ENCODE data around the gene RIN3. TPM values are rescaled to one million over a fixed set of nuclear protein-coding genes. Genes with fewer than 3 reads are reported as not detected.
"Not testable (repeated sequence)": the region's sequence is repeated elsewhere in the genome, so short reads cannot be mapped to it uniquely, and the experiment has no call there.

The RIN3 gene
- polyA plus RNA-seq, 3 donors: 6.9 to 8.3 (median 7.8) TPM

DNA sequence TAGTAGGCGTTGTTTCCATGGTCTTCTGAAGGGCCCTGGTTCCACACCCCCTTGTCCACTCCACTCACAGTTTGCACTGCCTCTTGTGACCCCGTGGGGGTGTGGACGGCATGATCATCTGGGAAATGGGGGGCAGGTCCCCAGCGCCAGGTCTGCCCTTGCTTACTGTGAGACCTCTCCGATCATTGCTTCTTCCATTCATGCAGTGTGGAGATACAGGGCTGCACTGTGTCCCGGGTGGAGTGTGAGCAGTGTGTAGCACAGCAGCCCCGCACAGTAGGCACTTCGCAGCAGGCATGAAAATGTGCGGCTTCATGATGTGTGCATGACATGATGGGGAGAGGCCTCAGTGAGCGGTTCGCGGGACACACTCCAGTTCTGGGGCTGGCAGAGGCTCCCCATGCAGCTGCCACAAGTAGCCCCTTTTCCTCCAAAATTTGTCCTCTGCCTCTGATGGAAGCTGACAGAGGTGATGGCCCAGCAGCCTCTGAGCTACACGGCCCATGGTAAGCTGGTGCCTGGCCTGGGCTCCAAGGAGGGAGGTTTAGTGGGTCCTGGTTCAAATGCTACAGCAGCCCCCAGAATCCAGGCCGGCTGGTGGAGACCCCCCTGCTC is 15.0 kb downstream of the RIN3 start:
- DNase-seq: no peak

DNA sequence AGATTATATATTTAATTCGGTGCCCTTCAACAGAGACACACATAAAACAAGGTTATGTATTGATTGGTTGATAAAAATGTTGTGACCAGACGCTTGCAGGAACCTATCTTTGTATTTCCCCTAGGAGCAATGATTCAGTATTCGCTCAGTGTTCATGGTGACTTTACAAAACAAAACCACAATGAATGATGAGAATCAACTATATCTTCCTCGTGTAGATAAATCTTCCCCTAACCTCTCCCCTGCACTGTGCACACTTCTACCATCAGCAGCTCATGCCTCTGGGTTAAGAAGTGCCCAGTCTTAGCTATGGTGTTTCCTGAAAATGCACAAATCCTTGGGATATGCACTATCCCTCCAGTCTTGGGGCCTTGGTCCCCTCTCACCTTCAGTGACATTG is 16.3 kb downstream of the RIN3 start:
- DNase-seq: no peak

DNA sequence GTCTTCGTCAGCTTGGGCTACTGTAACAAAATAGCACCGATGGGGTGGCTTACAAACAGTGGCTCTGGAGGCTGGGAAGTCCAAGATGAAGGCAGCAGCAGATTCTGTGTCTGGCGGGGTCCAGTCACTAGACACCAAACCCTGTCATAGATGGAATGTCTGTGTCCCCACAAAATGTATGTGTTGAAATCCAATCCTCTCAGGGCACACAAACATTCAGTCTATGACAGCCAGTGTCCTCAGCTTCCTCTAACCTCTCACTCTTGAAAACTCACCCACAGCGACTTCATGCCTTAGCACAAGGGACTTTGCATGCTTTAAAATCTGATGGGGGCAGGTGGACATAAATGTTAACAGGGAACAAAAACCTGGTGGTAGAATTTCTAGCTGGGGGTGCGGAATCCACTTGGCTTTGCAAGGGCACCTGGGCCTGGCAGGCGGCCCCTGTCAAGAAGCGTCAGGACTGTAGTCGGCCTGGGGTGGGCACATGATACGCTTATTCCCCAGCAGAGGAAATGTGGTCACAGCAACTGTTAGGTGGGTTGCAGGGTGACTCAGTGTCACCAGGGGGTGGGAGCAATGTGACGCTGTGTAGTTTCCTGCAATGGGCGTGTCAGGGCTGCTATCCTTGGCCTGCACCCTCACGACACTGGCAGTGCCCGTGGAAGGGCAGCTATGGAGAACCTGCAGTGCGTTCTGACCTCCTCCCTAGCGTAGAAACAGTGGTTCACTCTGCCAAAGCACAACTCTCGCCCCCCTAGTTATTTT is 17.7 kb downstream of the RIN3 start:
- DNase-seq: no peak

DNA sequence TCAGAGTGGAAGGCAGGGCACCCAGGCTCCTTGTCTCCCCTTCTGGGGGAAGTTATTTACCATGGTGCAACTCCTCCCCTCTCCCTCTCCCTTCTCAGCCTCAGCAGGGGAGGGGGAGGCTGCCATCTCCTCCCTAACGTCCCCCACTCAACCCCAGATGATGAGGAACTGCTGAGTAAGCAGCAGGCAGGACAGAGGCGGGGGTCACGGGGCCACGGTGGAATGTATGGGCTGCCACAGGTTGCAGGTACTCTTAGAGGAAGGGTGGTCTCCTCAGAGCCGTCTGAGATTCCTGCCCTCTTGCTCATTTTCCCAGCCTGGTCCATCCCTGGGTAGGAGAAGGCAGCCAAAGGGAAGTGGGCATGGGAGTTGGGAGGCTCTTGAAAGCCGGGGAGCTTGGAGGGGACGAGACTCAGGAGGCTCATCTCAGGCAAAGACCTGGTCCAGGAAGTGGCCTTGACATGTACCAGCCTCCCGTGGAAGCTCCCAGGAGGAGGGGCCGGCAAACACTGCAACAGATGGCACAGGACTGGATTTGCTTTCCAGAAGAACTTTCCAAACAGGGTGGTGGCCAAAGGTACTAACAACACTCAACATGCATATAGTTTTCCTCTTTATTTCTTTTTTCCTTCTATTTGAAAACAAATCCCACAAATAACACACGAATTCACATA is 19.0 kb downstream of the RIN3 start:
- no peak for DNase-seq

DNA sequence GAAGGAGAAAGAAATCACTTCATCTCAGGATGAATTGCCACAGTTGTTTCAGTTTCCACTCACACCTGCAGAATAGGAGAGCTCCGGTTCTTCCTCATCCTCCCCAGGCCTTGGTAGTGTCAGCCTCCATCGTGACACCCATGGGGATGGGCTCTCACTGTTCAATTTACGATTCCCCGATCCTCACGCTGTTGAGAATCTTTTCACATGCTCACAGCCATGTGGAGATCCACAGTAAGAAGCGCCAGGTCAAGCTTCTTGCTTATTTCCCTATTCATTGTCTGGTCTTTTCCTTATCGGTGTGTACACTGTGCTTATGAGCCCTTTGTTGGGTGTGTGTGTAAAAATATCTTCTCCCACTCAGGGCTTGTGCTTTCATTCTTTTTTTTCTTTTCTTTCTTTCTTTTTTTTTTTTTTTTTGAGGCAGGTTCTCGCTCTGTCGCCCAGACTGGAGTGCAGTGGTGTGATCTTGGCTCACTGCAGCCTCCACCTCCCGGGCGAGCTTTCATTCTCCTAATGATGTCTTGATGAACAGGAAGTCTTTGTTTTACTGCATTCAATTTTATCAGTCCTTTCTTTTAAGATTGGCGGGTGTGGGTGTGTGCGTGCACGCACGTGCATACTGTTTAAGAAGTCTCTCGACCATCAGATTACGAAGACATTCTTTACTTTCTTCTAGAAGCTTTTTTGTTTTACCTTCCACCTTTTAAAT is 21.5 kb downstream of the RIN3 start:
- no peak for DNase-seq

DNA sequence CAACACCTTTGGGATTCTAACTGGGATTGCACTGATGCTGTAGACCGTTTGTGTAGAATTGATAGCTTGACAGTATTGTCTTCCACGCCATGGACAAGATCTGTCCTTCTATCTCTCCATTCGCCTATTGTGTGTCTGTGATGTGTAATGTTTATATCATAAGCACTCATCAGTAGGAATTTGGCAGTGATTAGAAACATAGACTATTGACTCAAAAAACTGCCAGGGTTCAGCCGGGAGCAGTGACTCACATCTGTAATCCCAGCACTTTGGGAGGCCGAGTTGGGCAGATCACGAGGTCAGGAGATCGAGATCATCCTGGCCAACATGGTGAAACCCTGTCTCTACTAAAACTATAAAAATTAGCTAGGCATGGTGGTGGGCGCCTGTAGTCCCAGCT is 22.6 kb downstream of the RIN3 start:
- DNase-seq: not testable (repeated sequence)

DNA sequence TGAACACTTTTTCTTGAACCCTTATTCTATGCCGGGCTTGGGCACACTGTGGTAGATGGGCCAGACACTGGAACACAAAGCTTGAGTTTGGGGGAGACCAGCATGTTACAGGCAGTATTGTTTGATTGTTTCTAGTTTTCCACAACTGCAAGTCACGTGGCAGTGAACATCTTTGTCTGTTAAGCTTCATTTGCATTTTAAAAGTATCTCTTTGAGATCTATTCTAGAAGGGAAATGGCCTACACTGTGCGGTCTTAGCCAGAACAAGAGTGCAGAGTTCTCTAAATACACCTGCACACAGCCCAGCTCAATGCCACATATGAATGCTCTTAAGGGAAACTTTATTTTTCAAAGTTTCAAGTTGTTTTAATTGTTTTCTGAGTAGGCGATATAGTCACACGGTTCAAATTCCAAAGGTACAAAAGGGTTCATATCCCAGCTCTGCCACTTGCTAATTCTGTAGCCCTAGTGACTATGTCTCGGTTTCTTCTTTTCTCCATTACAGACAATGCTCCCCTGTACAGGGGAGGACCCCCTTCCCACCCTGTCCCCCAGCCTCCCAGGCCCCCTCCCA is 24.9 kb downstream of the RIN3 start:
- DNase-seq: no peak

DNA sequence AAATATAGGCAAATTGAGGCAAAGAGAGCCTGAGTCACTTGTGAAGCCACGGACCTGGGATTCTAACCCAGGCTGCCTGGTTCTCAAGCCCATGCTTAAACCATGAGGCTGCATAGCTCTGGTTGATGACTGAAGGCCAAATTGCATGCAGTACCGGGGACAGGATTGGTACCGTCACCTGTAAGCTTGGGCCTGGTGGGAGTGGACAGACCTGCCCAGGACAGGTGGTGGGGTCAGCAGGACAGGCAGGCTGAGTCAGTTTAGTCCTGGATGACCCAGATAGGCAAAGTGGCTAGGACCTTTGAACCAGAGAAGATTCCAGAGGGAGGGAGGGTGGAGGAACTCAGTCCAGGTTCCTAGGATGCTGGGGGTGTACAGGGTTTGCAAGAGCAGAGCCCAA is 25.8 kb downstream of the RIN3 start:
- no peak for DNase-seq

DNA sequence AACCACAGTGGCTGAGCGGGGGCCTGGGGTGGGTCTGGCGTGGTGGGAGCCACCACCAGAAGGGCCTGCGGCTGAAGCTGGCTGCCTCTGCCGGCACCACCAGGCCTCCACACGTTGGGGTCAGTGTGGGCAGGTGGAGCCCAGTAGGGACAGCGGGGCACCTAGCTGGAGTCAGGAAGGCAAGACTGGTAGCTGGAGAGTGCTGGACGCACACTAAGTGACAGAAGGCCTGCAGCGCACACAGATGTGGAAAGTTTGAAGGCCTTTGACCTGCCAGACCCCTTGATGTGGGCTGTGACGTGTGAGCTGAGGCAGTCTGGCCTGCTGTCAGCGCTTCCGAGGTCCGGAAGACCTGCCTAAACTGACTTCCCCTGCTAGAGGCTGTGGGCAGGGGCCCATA is 26.3 kb downstream of the RIN3 start:
- no peak for DNase-seq

DNA sequence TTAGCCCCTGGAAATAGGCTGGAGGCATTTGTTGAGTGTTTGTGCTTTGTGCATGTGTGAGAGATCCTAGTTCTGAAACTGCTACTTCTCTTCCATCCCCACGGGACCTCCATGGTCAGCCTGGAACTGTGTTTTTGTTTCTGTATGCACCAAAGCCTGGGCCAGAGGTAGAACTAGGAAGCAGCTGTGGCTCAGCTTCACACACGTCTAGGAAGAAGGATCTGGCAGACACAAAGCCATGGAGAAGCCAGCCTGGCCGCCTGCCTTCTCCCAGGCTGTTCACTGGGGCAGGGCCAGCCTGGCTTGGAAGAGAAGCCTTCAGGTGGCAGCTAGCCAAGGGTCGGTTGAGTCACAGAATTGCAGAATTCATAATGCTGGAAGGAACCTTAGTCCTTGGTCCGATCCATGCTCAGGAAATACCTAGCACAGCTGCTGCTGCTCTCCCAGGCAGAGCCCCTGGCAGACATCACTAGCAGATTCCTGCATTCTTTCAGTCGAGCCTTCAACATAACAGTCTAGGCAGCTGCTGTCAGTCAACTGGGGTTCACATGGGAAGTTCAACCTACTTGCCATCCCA is 27.0 kb downstream of the RIN3 start:
- no peak for DNase-seq

DNA sequence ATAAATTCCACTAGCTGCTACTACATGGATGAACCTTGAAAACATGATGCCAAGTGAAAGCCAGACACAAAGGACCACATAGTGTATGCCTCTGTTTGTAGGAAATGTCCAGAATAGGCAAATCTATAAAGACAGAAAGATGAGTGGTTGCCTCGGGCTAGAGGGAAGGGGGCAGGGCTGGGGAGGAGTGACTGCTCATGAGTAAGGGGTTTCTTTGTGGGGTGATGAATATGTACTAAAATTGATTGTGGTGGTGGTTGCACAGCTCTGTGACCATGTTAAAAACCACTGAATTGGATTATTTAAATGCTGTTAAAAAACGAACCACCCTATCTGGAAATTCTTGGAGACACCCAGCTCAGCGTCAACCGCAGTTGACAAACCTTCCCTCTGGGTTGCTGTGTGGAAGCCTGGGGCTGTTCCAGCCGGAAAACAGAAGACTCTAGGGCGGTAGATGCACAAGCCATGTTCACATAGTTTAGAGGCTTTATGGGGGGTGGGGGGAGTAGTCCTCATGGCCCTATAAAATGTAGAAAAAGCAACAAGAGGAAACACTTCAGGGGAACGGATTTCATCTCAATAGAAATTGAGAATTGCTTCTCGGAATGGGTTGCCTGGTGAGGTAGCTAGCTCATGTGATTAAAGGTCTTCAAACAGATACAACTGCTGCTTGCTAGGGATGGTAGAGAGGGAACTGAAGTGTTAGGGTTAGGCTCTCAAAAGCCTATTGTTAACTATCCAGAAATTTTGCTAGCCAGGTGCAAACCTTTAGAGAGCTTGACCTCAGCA is 29.4 kb downstream of the RIN3 start:
- DNase-seq: no peak

DNA sequence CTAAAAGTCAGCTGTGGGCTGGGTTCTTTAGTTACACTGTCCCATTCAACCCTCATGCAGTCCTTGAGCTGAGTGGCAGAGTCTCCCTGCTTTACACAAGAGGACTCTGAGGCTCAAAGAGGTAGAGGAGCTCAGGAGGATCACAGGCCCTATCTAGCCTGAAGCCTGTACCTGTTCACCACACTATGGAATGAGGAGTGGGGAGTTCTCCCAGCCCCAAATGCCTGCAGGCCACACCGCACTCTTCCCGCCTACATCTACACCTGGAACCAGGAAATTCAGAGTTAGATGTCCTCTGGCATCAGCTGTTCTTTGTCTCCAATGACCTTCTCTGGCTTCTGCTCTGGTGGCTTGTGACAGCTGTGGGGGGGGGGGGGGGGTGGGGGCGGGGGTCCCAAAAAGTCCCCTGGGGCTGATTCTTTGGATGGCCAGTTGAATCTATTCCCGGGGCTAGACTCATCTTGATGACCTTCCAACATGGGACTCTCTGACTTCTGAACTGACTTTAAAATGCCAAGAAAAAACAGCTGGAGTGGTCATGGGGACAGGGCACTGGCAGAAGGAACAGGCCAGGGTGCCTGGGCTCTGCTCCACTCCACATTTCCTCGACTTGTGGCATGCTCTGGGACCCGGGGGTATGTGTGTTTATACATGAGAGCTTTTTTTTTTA is 30.6 kb downstream of the RIN3 start:
- no peak for DNase-seq

DNA sequence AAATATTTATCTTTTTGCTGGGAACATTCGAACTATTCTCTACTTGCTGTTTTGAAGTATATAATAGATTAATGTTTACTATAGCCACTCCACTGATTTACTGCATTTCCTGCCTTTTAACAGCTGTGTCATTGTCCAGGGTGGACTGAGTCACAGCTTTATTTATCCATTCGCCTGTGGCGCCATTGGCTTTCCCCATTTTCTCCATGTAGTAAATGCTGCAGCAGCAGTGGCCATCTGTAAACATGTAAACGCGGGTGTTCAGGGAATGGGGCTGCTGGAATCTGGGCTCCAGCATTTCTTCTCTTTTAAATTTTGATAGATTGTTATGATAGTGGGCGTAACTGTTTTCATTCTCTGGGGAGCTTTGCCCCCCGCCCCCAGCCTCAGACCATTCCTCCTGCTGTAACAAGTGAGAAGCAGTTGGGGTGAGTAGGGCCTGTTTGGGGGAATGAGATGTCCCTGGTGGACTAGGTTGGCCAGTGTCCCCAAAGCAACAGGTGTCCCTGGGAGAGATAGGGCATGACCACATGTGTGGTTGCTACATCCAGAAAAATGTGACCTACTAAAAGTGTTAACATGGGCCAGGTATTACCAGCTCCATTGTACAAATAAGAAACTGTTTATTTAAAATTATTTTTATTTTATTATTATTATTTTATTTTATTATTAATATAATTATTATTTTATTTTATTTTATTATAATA is 32.9 kb downstream of the RIN3 start:
- DNase-seq: no peak

DNA sequence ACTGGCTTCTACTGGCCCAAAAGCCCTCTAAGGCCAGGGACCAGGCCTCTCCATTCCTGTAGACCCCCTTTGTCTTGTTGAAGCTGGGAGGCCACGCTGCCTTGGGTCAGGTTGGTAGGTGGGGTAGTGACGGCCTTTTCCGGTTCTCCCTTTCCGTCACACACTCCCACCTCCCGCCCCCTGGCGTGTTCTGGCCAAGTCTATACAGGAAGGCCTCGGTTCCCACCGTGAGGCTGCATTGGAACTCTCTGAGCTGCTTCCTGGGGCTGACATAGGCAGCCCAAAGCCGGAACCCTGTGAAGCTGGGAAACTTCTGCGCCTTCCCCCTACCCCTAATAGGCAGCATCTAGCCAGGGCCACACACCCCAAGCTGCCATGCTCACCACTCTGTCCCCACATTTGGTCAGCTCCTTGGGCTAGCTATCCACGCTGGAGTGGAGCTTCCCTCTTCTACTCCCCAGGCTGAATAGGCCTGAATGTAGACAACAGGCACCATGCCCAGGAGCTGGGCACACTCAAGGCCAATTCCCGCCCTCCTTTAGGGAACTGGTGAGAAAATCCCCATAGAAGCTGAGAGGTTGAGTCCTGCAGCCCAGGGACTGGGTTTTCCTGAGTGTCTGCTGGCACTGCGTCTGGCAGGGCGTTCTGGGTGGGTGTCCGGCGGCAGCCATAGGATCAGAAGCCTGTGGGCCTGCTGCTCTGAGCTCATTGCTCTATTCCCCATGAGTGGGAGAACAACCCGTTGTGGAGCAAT is 35.7 kb downstream of the RIN3 start:
- no peak for DNase-seq

DNA sequence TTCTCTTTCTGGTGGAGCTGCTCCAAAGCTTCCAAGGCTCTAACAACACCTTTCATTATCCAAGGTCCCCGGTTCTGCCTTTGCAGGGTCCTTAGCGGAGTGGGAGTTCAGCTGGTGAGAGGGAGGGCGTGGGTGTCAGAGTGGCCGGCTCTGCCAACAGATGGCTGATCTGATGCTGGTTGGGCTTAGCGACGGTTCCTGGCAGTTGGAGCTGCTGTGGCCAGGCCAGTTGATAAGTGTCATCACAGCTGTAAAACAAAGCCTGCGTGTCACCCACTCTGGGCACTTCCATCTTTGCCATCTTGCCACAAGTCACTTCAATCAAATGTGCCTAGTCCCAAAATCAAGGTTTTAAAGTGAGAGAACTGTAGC is 36.3 kb downstream of the RIN3 start:
- no peak for DNase-seq

DNA sequence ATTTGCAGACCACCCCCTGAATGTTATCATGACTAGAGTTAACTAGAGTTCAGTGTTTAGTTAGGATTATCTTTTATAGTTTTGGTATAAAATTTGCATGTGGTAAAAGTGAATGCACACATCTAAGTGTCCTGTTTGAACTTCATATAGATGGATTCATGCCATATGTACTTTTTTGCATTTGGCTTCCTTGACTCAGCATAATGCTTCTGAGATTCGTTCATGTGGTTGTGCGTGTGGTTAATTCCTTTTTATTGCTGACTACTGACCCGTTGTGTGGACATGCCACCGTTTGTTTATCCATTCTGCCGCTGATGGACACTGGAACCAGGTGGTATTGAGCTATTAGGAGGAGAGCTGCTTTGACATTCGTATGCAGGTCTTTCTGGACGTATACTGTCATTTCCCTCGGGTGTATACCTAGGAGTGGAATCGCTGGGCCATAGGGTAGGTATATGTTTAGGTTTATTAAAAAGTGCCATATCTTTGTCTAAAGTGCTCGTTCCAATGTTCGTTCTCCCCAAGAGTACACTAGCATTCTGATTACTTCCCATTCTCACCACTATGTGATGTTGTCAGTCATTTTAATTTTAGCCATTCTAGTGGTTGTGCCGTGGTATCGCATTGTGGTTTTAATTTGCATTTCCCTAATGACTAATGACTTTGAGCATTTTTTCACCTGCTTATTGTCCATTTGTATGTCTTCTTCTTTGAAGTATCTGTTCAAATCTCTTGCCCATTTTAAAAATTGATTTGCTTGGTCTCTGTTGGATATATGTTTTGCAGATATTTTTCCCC is 37.7 kb downstream of the RIN3 start:
- no peak for DNase-seq

DNA sequence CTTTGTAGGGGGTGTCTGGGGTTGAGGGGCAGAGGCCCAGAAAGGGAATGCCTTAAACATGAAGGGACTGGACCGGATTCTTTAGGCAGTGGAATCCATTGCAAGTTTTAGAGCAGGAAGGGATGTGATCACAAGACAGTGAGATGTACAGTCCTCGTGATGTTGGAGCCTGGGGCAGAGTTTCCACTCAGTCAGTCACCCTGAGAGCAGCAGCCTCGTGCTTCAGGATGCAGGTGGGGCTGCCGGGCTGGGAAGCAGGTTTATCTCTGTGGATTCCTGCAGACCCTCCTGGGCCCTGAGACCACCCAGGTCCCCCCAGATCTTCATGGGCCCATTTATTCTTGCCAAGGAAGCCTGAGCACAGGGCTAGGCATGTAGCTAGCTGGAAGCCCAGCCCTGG is 38.5 kb downstream of the RIN3 start:
- no peak for DNase-seq

DNA sequence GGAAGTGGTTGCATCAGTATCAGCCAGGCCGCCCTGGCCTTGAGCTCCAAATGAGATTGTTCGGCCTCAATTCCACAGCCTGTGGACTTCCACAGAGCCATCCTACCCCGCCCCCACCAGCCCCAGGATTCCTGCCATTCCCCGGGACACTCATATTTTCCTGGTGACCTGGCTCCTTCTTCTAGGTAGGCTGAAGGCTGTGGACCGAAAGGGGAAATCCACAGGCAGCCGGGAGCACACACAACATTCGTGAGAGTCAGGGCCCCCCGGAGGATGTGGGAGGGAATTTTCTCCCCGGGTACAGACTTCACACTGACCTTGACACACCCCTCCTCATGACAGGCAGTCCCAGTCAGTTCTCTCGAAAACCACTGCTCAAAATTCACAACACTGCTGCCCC is 39.9 kb downstream of the RIN3 start:
- DNase-seq: no peak

Data from renal pelvis (tissue), 4 donors.